ENCODE measurements around the gene LYPD6.

Gene LYPD6

DNA sequence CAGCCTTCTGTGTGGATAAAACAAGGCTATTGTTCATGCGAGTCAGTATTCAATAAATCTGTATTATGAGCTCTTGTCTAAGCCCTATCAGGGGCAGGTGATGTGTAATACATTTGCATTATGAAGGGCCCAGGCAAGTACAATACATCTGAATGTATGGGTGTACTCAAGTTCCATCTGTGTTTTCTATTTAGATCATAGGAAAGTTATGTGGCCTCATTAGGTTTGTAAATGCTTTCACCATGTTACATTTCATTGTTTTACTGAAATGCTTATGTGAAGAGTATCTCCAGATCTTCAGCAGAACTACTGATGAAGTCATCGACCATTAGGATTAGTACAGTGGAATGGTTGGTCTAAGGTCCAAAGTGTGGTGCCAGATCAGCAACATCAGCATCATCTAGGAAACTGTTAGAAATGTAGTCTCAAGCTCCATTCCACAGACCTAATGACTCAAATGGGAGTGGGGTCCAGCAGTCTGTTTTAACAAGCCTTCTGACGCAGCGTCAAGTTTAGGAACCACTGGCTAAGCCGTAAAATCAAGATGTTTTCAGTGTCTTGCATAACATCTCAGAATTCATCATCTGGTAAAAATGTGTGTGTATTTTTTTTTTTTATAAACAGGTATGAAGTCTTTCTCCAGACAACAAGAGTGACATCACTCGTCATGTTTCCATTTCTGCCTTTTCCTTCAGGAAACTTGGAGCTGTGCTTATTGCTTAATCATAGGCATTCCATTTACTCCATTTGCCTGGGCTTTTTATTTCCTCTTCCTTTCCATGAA is 80.5 kb downstream of the LYPD6 start:
- DNase-seq: no peak

DNA sequence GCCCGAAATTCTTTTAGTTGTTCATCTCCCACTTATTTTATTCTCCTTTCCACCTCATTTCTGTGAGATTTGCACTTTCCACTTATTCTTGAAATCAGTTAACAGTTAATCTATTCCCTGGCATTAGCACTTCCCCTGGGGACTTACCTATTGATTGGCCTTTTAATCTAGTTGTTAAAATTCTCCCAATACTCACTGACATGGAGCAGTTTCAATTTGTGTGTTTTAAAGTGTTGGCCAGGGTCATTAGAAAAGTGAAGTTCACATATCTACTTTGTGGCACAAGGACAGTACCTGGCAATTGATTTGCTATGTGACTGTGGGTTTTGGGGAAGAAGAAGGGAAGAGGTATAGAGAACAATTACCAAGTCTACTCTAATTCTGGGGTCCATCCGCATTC is 83.1 kb downstream of the LYPD6 start:
- DNase-seq: no peak

DNA sequence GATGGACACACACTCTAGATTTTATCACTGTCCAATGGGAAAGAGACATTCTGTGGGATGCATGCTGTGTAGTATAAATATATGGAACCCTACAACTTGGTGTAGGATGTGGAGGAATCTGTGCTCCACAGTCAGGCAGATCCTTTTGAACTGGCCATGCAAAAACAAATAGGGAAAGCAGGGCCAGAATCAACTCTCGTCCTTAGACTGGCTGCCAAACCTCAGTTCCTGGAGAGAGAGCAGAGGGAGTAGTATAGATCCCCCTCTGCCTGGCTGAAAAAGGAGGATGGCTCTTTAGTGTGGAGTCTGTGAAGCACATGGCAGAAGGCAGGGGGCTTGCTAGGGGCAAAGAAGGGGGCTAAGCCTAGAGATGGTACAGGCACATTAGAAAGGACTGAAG is 84.7 kb downstream of the LYPD6 start:
- no peak for DNase-seq

GRCh38 chr2:149418065-149418464 is 87.7 kb downstream of the LYPD6 start:
- no peak for DNase-seq

DNA sequence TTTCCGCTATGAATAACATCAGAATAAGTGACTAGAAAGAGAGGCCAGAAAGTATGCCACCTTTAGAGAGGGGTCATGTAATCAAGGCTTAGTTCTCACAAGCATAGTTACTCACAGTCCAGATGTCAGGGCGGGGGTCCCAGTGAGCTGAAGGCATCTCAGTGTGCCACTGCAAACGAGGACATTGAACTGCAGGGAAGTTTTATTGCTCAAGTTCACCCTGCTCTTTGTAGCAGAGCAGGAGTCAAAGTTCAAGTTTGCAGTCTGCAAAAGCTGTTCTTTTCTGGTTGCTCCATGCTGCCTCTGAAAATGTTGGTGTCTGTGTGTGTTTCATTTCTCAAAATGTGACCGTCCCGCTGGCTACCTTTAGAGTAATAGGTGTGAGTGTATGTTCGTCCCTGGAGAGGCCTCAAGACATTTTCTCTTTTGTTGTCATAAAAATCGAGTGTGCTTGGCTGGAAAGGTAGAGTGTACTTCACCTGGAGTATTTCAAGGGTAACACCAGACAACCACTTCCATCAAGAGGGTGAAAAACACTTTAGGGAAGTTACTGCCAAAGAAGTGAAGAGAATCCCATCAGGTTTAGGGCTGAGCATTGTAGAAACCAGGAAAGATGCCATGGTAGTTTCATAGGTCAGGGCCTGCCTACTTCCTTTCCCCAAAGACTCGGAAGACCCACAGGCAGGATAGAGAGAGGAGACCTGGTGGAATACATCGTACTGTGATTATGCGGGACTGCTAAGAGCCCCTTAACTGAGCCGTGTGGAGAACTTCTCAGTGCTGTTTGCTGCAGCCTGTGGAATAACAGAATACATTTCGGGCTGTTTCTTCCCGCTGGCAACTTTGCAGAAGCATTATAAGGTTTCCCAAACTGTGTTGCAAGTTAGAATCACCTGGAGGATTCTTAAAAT is 89.9 kb downstream of the LYPD6 start:
- no peak for DNase-seq

DNA sequence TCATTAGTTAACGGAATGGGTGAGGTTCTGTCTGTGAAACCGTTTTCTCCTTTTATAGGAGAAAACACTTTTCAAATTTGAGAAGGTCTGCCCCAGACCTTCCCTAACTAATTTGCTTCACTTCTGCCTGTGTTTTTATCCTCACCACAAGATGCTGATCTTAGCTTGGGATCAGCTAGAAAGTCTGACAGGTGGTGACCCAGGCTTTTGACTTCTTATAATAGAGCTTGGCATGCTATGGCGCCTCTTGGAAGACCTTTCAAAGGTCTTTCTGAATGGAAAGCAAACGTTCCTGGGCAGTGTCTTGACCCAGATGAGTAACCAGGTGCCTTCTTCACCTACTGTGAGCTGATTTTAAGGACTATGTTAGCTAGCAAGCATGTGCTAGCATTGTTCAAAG is 91.4 kb downstream of the LYPD6 start:
- DNase-seq: no peak

- no peak for DNase-seq
These were observed 92.1 kb downstream of the LYPD6 start for GRCh38 chr2:149422337-149422990.

DNA sequence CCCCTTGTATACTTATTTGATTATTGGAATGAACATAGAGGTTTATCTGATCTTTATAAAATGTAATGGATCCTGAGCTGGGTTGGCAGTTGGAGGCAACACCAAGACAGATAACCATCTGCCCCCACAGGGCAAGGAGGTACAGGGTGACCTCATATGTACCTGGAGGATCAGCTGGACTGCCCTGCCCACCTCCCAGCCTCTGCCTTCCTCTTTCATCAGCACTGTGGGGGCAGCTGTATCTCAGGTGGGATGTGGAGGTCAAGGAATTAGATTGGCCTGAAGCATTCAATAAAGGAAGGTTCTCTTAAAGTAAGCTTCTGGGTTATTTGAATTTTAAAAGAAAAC is 92.6 kb downstream of the LYPD6 start:
- no peak for DNase-seq

- DNase-seq: no peak
These were observed 93.2 kb downstream of the LYPD6 start for GRCh38 chr2:149423630-149424029.

DNA sequence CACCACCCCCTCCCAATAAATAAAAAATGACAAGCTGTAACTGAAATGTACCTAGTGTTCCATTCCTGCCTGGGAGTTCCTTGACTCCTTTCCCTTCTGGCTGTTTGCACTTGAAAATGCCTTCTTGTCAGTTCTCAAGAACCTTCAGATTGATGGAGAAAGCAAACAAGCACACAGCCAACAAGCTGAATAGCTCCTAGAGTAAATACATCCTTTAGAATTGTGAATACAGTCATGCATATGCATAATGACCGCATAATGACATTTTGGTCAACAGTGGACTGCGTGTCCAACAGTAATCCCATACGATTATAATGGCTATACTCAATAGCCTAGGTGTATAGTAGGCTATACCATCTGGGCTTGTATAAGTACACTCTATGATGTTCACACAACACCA is 97.0 kb downstream of the LYPD6 start:
- DNase-seq: no peak

- DNase-seq: no peak
These were observed 98.4 kb downstream of the LYPD6 start for GRCh38 chr2:149428783-149429182.

- DNase-seq: no peak
These were observed 100.7 kb downstream of the LYPD6 start for GRCh38 chr2:149430743-149431736.

- DNase-seq: no peak
These were observed 108.1 kb downstream of the LYPD6 start for GRCh38 chr2:149438330-149438960.

DNA sequence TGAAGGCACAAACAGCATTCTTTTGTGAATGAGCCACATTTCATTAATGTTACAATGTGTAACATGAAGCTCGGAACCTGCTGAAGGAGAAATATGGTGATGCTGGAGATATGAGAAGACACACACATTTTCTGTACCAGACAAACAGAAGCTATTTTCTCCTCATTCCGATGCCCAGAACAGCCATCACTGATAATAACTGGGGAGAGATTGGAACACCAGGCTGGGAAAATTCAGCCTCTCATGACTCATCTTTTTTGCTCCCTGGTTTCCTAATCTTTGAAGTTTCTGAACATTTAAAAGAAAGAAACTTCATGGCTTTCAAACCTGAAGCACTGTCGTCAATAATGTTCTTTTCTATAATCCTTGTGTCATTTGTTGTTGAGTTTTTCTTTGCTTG is 110.9 kb downstream of the LYPD6 start:
- no peak for DNase-seq

GRCh38 chr2:149442346-149442745 is 112.0 kb downstream of the LYPD6 start:
- no peak for DNase-seq

DNA sequence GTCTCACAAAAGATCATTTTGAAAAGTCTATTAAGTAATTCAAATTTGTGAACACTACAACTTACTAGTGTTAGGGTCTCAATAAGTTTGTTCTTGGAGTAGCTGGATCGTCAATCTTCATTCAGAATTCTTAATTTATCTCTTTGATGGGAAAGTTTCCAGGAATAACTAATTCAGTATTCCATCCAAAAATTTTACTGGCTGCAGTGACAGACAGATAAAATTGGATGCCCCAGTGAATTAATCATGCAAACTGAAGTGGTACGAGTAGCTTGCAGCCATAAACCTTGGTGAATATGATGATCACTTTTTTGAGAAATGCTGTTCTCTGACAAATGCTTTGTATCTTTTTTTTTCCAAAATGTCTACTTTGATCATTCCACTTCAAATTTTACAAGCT is 112.8 kb downstream of the LYPD6 start:
- no peak for DNase-seq

- DNase-seq: no peak
These were observed 116.4 kb downstream of the LYPD6 start for GRCh38 chr2:149446748-149447147.

DNA sequence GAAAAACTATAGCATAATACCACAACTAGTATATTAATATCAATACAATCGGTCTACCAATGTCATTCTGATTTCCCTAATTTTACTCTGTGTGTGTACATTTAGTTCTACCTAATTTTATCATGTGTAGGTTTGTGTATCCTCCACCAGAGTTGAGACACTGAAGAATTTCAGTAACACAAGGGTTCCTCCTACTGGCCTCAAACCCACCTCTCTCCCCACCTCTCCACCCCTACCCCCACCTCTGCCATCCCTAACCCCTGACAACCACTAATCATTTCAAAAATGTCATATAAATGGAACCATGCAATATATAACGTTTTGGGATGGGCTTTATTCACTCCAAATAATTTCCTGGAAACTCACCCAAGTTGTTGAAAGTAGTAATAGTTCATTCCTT is 117.9 kb downstream of the LYPD6 start:
- DNase-seq: no peak

- no peak for DNase-seq
These were observed 118.6 kb downstream of the LYPD6 start for GRCh38 chr2:149449017-149449416.

- DNase-seq: no peak
These were observed 121.2 kb downstream of the LYPD6 start for GRCh38 chr2:149451417-149452165.

DNA sequence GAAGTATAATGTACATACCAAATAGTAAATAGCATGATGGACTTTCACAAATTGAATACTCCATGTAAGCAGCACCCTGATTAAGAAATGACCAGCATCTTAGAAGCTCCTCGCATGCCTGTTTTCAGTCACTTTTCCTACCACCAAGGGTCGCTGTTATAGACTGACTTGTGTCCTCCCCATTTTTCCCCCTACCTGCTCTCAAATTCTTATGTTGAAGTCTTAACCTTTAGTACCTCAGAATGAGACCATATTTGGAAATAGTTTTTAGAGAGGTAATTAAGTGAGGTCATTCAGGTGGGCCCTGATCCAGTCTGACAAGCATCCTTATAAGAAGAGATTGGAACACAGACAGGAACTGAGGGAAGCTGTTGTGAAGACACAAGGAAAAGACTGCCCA is 125.9 kb downstream of the LYPD6 start:
- DNase-seq: no peak

Measured in NCI-H510A (cell line).